Ishikawa (cell line): ENCODE results near the gene DST.

Experiments used
- CEBPB ChIP-seq: IDR thresholded peaks from 2 replicates; pipeline ENCODE4 v1.6.1; 2012
- FOXM1 ChIP-seq: IDR thresholded peaks from 2 replicates; pipeline ENCODE4 v1.6.1; 2012; ENCODE audit warnings: low read depth, borderline replicate concordance
- RAD21 ChIP-seq: IDR thresholded peaks from 2 replicates; pipeline ENCODE4 v1.6.1; 2012; ENCODE audit warnings: low read depth
- TEAD4 ChIP-seq: IDR thresholded peaks from 2 replicates; pipeline ENCODE4 v1.6.1; 2012
- YY1 ChIP-seq: IDR thresholded peaks from 2 replicates; pipeline ENCODE4 v1.6.1; 2012; ENCODE audit warnings: low read depth
- TF ChIP-seq, protein P1 (sequence below): IDR thresholded peaks from 2 replicates; pipeline ENCODE4 v1.6.1; 2012

DNA sequence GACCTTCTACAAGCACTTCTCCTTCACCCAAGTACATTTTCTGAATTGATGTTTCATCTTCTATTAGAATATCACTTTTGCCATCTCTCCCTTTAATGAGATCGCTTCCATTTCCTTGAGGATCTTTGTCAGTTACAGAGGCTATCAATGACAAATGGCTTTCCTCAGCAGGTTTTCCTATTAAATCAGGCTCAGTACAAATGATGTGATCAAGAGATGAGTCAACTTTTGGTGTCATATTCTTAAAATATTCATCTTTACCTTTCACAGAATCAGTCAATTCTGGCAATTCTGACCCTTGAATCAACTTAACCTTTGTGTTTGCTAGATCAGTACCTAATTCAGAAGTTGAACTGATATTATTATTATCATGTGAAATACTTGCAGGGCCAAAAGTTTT, 37.3 kb downstream of the DST start:
- TF ChIP-seq TEAD4 (no peak), CEBPB (no peak), YY1 (no peak), RAD21 (no peak), FOXM1 (no peak)
- TF ChIP-seq, protein P1, sequence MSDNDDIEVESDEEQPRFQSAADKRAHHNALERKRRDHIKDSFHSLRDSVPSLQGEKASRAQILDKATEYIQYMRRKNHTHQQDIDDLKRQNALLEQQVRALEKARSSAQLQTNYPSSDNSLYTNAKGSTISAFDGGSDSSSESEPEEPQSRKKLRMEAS: no peak
